GM23248 (cell line): Measurements from ENCODE around the gene COASY. TPM values are rescaled to one million over a fixed set of nuclear protein-coding genes. Genes with fewer than 3 reads are reported as not detected.

Source experiments
- DNase-seq: peaks from one replicate; pipeline ENCODE4 v3.0.0-alpha.2; 2015
- H2AFZ ChIP-seq: fragments of 200-600 bp; sonication (generic); 2 replicates; pipeline ENCODE4 v1.6.1; 2016; ENCODE audit warnings: antibody characterized with exemption
- H3F3A ChIP-seq: fragments of 200-600 bp; sonication (generic); 2 replicates; pipeline ENCODE4 v1.6.1; 2016; ENCODE audit warnings: mild to moderate bottlenecking, antibody characterized with exemption, mixed run types; ENCODE audit not compliant: insufficient read depth
- H3K27ac ChIP-seq: fragments of 200-600 bp; sonication (generic); 2 replicates; pipeline ENCODE4 v1.5.1; 2016; ENCODE audit warnings: mild to moderate bottlenecking
- H3K27me3 ChIP-seq: fragments of 200-600 bp; sonication (generic); replicated peaks from 2 replicates; pipeline ENCODE4 v1.6.1; 2016; ENCODE audit warnings: mild to moderate bottlenecking; ENCODE audit not compliant: insufficient read depth
- H3K36me3 ChIP-seq: fragments of 200-600 bp; sonication (generic); 2 replicates; pipeline ENCODE4 v1.6.1; 2016; ENCODE audit warnings: low read depth, mild to moderate bottlenecking
- H3K4me1 ChIP-seq: fragments of 200-600 bp; sonication (generic); 2 replicates; pipeline ENCODE4 v1.6.1; 2016; ENCODE audit warnings: mild to moderate bottlenecking; ENCODE audit not compliant: insufficient read depth
- H3K4me2 ChIP-seq: fragments of 200-600 bp; sonication (generic); one replicate; pipeline ENCODE4 v1.6.1; 2016; ENCODE audit warnings: mild to moderate bottlenecking; ENCODE audit not compliant: unreplicated experiment
- H3K4me3 ChIP-seq: fragments of 200-600 bp; sonication (generic); 2 replicates; pipeline ENCODE4 v1.5.1; 2016; ENCODE audit warnings: mild to moderate bottlenecking
- H3K79me2 ChIP-seq: fragments of 200-600 bp; sonication (generic); 2 replicates; pipeline ENCODE4 v1.6.1; 2016; ENCODE audit warnings: mild to moderate bottlenecking; ENCODE audit not compliant: insufficient read depth
- H3K9ac ChIP-seq: fragments of 200-600 bp; sonication (generic); 2 replicates; pipeline ENCODE4 v1.6.1; 2016; ENCODE audit warnings: mild to moderate bottlenecking
- H3K9me2 ChIP-seq: fragments of 200-600 bp; sonication (generic); 2 replicates; pipeline ENCODE4 v1.6.1; 2016; ENCODE audit warnings: mixed run types, mild to moderate bottlenecking, moderate library complexity; ENCODE audit not compliant: insufficient read depth
- H3K9me3 ChIP-seq: fragments of 200-600 bp; sonication (generic); one replicate; pipeline ENCODE4 v1.6.1; 2017; ENCODE audit warnings: low read depth
- H4K20me1 ChIP-seq: fragments of 200-600 bp; sonication (generic); 2 replicates; pipeline ENCODE4 v1.6.0; 2016; ENCODE audit not compliant: insufficient read depth
- EZH2 ChIP-seq: fragments of 200-600 bp; sonication (generic); IDR thresholded peaks from 2 replicates; pipeline ENCODE4 v1.6.1; 2018; ENCODE audit warnings: antibody characterized with exemption, mild to moderate bottlenecking; ENCODE audit not compliant: insufficient read depth, poor library complexity, severe bottlenecking
- EZH2phosphoT487 ChIP-seq: fragments of 200-600 bp; sonication (generic); IDR thresholded peaks from 2 replicates; pipeline ENCODE4 v1.6.1; 2018; ENCODE audit warnings: antibody characterized with exemption, moderate library complexity, mild to moderate bottlenecking, low read depth; ENCODE audit not compliant: insufficient read depth
- WGBS, 2 experiments: methylation state at CpG; one replicate each; pipeline ENCODE4 v1.1.6; 2015 to 2017; ENCODE audit warnings: low lambda C conversion rate in 2 of 2, low coverage in 1 of 2; ENCODE audit errors: missing lambda C conversion rate in 2 of 2; 5-methylcytosine and 5-hydroxymethylcytosine counted together
- in situ Hi-C: fragments of 300-500 bp; cut with MboI; formaldehyde crosslinking; loops from 2 replicates; pipeline ENCODE4 v1.15.0; 2020
- polyA plus RNA-seq: library from polyadenylated mRNA; unstranded; fragments of >200 nt; fragmentation: Nextera tagmentation; extraction: Ambion mirVana; gene quantifications from 2 replicates; pipeline ENCODE4 v1.2.1, GENCODE V29; 2016
- total RNA-seq: library from RNA; depleted of rRNA; stranded (reverse); fragments of >200 nt; shearing (Covaris generic); gene quantifications from 2 replicates; pipeline ENCODE4 v1.2.3, GENCODE V29; 2014

Gene COASY
- total and polyA plus RNA-seq, 2 experiments from 2014 or later, result 22.7 to 50.1 TPM

- Histone ChIP-seq H3K9me2 (no peaks in the 10 kb centered on the region), H3F3A (peaks cover 64% of the 10 kb centered on the region), H3K27me3 (no peaks in the 10 kb centered on the region), H3K9me3 (no peaks in the 10 kb centered on the region), H3K4me1 (peaks cover 55% of the 10 kb centered on the region), H3K9ac (peak overlapping the region; percentile 83), H4K20me1 (no peaks in the 10 kb centered on the region), H2AFZ (no peak overlapping the region), H3K4me3 (peak overlapping the region; percentile 23; the same call in 1 of the 2 replicates), H3K4me2 (peak overlapping the region; percentile 74), H3K36me3 (no peaks in the 10 kb centered on the region), H3K79me2 (no peaks in the 10 kb centered on the region), H3K27ac (peak overlapping the region; percentile 99)
- no peak for TF ChIP-seq EZH2phosphoT487
- no peak for TF ChIP-seq EZH2
- in situ Hi-C loops, result no loop called here
- 25 to 35% methylated on average over 6 of the region's 6 CpGs for WGBS, 2 experiments
- no peak for DNase-seq
Measured at GRCh38 chr17:42518755-42519545, 43.0 kb upstream of the COASY start.

DNA sequence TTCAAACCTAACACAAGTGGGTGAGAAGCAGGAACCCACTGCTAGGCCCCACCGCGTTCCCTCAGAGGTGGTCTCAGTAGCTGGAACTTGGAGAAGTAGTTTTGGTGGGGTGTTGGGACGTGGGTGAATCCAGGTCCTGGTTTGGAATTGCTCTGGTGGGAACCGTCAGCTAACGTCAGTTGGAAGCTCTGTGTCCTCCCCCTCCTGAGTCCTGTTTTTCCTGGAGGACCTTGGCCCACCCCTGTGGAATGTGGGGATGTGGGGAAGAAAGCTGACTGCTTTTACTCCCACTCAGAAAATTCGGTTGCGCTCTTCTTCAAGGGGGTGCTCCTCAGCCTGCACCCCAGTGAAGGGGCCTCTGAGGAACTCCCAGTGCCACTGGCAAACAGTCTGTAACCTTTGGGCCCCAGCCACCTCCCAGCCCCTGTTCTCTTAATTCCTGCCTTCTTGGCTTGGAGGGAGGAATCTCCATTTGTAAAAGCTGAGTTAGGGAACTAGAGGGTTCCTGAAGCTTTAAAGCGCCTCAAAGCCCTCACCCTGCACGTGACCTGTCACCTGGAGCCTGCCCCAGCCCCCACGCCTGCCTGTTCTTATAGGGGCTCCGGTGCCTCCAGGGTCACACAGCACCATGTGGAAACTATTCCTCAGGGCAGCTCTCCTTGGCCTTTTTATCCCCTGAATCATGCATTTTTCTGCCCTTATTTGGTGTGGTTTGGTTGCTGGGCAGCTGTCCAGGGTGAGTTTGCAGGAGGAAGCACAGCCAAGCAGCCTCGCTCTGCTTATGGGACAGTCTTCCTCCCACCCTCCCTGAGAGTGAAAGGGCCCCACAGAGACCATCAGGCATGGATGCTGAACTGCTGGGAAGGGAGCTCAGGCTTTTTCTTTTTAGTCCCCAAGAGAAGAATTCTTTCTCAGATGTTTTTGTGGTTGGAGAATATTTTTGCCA, 42.1 kb upstream of the COASY start:
- Histone ChIP-seq H3K9ac (peak overlapping the region; percentile 83), H3K4me3 (peak overlapping the region; percentile 43), H3K4me2 (peak overlapping the region; percentile 74), H4K20me1 (no peaks in the 10 kb centered on the region), H3K27me3 (no peaks in the 10 kb centered on the region), H2AFZ (no peak overlapping the region), H3K9me3 (no peaks in the 10 kb centered on the region), H3K79me2 (no peaks in the 10 kb centered on the region), H3K4me1 (peaks cover 64% of the 10 kb centered on the region), H3F3A (peaks cover 71% of the 10 kb centered on the region), H3K36me3 (no peaks in the 10 kb centered on the region), H3K27ac (peak overlapping the region; percentile 99), H3K9me2 (no peaks in the 10 kb centered on the region)
- peak; percentile 99 for DNase-seq
- no peak for TF ChIP-seq EZH2
- TF ChIP-seq EZH2phosphoT487, result no peak
- in situ Hi-C loops, result loop anchor here (10.0 kb wide), 1 partner anchor 195 kb away; no protein-coding TSS in a partner anchor
- WGBS, 2 experiments, result 6 to 9% methylated on average over 12 of the region's 12 CpGs

GRCh38 chr17:42520540-42520951, 41.4 kb upstream of the COASY start:
- H3K9ac ChIP-seq, result peak overlapping the region; percentile 83
- H2AFZ ChIP-seq, result no peak overlapping the region
- H3K9me3 ChIP-seq, result no peaks in the 10 kb centered on the region
- no peaks in the 10 kb centered on the region for H3K9me2 ChIP-seq
- H4K20me1 ChIP-seq, result no peaks in the 10 kb centered on the region
- peaks cover 78% of the 10 kb centered on the region for H3F3A ChIP-seq
- no peaks in the 10 kb centered on the region for H3K36me3 ChIP-seq
- H3K27ac ChIP-seq, result peak overlapping the region; percentile 99
- peak overlapping the region; percentile 43 for H3K4me3 ChIP-seq
- peak; percentile 50 for DNase-seq
- H3K4me2 ChIP-seq, result peak overlapping the region; percentile 74
- no peaks in the 10 kb centered on the region for H3K79me2 ChIP-seq
- peaks cover 71% of the 10 kb centered on the region for H3K4me1 ChIP-seq
- TF ChIP-seq EZH2, result no peak
- TF ChIP-seq EZH2phosphoT487, result no peak
- H3K27me3 ChIP-seq, result no peaks in the 10 kb centered on the region
- in situ Hi-C loops, result loop anchor here (10.0 kb wide), 1 partner anchor 196 kb away; no protein-coding TSS in a partner anchor
- WGBS, 2 experiments, result 6 to 13% methylated on average over 8 to 9 of the region's 9 CpGs

DNA sequence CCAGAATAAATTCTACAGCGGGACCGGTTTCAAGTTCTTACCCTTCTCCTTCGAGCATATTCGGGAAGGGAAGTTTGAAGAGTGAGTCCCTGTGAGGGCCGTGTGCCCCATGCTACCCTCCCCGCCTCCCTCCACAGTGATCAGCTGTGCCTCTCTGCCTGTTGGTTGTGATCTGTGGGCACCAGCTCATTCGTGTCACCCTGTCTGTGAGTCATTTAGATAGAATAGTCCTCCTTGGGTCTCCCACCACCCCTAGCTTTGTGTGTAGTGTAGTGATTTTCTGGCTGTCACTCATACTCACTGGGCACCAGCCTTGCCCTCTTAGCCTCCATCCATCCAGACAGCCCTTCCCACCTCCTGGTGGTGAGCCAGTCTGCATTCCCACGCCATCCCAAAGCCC, 40.9 kb upstream of the COASY start:
- peaks cover 78% of the 10 kb centered on the region for H3F3A ChIP-seq
- H3K9me2 ChIP-seq, result no peaks in the 10 kb centered on the region
- peak overlapping the region; percentile 99 for H3K27ac ChIP-seq
- no peaks in the 10 kb centered on the region for H3K79me2 ChIP-seq
- peak; percentile 47 for DNase-seq
- H2AFZ ChIP-seq, result no peak overlapping the region
- H3K4me2 ChIP-seq, result peak overlapping the region; percentile 74
- in situ Hi-C loops, result loop anchor here (10.0 kb wide), 1 partner anchor 196 kb away; no protein-coding TSS in a partner anchor
- peak overlapping the region; percentile 43; the same call in 1 of the 2 replicates for H3K4me3 ChIP-seq
- no peaks in the 10 kb centered on the region for H4K20me1 ChIP-seq
- peak overlapping the region; percentile 83 for H3K9ac ChIP-seq
- TF ChIP-seq EZH2phosphoT487 (no peak), EZH2 (no peak)
- H3K4me1 ChIP-seq, result peaks cover 76% of the 10 kb centered on the region
- H3K27me3 ChIP-seq, result no peaks in the 10 kb centered on the region
- H3K9me3 ChIP-seq, result no peaks in the 10 kb centered on the region
- 22 to 23% methylated on average over 8 of the region's 8 CpGs for WGBS, 2 experiments
- H3K36me3 ChIP-seq, result no peaks in the 10 kb centered on the region
